ENCODE measurements around the gene NOTCH1.

The NOTCH1 gene

GRCh38 chr9:136513191-136513590 is 32.7 kb downstream of the NOTCH1 start:
- no peak for DNase-seq

- DNase-seq = no peak
Measured at GRCh38 chr9:136512651-136513071, 33.2 kb downstream of the NOTCH1 start.

DNA sequence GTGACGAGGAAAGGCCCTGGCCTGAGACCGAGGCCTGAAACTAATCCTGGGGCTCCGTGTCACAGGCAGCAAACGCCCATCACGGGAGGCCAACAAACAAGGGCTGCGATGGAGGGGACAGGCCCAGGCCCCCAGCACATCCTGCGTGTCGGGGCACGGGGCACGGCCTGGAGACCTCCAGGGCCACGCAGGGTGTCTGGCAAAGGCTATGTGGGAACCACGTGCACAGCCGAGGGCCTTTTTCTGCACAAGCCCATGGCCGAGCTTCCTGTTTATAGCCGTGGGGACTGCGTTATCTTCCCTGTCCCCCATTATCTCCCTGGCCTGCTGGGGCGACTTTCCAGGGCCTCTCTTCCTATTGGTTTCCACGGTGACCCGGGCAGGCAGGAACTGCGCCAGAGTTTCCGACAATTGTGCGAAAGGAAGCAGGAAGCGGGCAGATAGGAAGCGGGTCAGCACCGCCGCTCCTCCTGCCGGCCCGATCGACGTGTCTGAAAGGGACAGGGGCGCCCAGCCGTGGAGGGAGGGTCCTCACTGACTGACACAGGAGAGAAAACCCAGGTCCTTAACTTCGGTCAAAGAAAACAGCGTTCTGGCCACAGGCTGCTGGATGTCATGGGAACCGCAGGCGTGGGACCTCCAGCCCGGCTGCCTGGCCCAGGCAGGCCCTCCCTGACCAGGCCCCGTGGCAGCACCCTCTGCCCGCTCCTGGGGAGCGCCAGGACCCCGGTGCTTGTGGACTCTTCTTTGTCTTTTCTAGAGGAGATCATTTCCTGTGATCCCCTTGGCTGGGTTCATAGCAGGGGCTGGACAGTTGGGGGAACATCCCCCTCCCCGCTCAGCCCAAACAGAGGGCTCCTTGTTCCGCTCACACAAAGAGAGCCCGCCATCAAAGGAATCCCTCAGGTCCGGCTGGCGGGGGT is 33.9 kb downstream of the NOTCH1 start:
- no peak for DNase-seq

DNA sequence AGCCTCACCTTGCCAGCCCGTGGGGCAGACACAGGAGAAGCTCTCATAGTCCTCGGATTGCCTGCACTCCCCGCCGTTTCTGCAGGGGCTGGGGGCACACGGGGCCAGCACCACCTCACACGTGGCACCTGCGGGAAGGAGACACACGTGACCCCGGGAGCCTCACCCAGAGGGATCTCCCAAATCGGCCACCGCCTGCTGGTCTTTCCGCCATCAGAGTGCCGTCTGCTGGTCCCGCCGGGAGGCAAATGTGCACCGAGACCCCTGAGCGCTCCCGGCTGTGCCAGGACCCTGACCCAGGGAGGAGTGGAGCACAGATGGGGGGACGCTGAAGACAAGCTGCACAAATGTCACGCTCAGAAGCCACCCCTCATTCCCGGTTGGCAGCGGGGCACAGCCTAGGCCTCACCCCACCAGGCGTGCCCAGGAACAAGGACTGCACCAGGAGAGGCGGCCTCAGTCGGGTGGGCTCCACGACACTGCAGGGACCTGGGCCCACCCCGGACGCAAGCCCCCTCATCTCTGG is 34.6 kb downstream of the NOTCH1 start:
- no peak for DNase-seq

GRCh38 chr9:136510561-136510960 is 35.3 kb downstream of the NOTCH1 start:
- DNase-seq = no peak

DNA sequence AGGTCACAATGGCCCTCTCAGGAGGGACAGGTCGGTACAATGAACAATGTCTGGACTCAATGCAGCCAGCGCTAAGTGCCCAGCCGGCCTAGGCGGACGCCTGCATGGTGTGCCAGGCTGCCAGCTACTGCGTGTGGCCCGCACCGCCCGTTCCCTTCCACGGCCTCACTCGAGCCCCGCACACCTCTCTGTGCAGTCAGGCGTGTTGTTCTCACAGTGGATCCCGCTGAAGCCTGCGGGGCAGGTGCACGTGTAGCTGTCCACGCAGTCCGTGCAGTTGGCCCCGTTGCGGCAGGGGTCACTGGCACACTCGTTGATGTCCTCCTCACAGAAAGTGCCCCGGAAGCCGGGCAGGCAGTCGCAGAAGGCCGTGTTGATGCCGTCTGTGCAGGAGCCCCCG is 36.3 kb downstream of the NOTCH1 start:
- DNase-seq = no peak

GRCh38 chr9:136508729-136509500 is 36.9 kb downstream of the NOTCH1 start:
- no peak for DNase-seq

- DNase-seq = no peak
Measured at GRCh38 chr9:136507992-136508375, 37.9 kb downstream of the NOTCH1 start.

DNA sequence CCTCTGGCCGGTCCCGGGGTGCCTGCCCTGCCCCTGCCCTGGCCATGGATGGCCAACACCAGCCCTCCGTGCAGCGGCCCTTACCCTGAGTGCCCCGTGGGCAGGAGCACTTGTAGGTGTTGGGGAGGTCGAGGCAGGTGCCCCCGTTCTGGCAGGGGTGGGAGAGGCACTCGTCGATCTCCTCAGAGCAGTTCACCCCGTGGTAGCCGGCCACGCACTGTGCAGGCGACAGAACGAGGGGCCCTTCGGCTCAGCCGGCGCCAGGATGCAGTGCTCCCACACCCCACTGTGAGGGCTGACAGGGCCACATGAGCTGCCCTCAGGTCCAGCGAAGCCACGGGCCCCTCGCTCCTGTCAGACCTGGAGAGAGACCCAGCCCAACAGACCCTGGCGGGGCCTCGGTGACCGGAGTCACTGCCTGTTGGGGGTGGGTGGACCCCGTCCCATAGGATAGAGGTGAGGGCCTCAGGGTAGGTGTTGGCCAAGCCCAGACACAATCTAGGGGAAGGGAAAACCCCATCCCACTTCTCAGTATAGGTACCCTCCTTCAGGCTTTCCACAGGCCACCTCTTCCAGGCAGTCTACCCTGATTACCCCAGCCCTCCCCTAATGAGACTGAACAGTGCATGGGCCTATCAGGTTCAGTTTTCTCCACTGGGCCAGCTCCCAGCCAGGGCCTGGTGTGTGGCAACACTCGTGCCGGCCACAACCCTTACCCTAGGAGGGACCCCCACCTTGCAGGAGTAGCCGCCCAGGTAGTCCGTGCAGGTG is 38.4 kb downstream of the NOTCH1 start:
- no peak for DNase-seq

DNA sequence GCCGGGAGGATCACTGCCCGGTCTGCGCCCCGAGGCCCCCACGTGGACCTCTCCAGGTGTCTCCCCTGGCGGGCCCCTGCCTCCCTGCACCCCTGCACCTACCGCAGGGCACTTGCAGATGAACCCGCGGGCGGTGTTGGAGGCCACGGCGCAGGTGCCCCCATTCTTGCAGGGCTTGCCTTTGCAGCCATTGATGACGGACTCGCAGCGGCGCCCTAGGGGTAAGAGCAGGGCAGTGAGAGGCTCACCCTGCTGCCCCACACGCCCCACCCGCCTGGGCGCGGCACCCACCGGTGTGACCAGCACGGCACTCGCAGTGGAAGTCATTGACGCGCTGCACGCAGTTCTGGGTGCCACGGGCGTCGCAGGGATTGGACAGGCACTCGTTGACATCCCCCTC is 39.4 kb downstream of the NOTCH1 start:
- no peak for DNase-seq

GRCh38 chr9:136505406-136506403 is 40.1 kb downstream of the NOTCH1 start:
- DNase-seq = no peak

GRCh38 chr9:136504512-136505348 is 41.1 kb downstream of the NOTCH1 start:
- DNase-seq = no peak

DNA sequence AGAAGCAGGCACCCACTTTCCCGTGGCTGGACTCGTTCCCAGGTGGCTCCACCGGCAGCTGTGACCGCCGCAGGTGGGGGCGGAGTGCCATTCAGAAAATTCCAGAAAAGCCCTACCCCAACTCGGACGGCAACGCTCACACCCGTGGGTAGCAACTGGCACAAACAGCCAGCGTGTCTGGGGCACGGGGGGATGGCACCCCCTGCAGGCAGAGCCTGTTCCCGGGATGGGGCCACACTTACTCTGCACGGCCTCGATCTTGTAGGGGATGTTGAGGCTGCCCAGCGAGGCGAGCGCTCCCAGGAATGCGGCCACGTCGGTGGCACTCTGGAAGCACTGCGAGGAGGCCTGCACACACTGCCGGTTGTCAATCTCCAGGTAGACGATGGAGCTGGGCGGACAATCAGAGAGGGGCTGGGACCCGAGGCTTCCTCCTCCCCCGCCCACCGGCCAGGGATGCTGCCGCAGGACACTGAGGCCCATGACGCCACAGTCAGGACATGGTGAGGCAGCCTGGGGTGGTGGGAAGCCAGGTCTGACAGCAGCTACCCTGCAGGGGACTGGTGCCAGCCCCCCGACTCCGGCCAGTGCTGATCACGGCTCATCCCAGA is 42.8 kb downstream of the NOTCH1 start:
- no peak for DNase-seq

- DNase-seq = no peak
Measured at GRCh38 chr9:136502196-136502595, 43.7 kb downstream of the NOTCH1 start.

GRCh38 chr9:136501686-136502085 is 44.2 kb downstream of the NOTCH1 start:
- DNase-seq = no peak

DNA sequence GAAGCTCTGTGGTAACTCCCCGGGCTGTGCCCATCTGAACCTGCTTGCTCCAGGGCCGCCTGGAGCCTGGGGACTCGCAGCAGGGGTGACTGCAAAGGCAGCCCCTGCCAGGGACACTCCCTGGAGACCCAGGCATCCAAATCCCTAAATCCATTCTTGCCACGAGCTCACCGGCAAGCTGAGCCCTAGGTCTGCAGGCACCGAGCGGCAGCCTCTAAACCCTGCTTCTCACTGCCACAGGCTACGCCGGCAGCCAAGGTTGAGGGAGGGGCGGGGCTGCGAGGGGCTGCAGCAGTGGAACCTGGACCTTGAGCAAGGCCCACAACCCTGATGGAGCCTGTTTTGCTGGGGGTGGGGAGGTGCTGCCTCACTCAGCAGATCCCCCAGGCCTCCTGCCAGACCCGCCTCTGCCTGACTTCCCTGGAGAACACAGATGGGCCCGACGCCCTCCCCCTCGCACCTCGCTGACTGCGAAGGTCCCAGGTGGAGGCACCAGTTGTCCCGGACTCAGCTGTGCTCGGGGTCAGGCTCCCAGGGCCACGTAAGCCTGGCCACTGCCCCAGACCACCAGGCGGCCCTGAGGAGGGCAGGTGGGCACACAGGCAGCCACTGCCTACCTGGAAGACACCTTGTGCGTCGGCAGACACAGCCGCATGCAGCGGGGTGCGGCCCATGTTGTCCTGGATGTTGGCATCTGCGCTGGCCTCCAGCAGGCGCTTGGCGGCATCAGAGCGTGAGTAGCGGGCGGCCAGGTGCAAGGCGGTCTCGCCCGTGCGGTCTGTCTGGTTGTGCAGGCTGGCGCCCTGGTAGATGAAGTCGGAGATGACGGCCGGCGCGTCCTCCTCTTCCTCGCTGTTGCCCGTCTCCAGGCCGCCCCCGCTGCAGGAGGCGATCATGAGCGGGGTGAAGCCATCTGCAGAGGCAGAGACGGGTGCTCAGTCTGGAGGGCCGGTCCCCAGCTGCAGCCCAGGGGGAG is 45.6 kb downstream of the NOTCH1 start:
- DNase-seq = no peak

GRCh38 chr9:136499071-136499934 is 46.5 kb downstream of the NOTCH1 start:
- no peak for DNase-seq
